Measurements from ENCODE around the gene AMMECR1.

GRCh38 chrX:110175146-110175545 lies 142.7 kb downstream of the AMMECR1 start:
- TF ChIP-seq, protein P1, sequence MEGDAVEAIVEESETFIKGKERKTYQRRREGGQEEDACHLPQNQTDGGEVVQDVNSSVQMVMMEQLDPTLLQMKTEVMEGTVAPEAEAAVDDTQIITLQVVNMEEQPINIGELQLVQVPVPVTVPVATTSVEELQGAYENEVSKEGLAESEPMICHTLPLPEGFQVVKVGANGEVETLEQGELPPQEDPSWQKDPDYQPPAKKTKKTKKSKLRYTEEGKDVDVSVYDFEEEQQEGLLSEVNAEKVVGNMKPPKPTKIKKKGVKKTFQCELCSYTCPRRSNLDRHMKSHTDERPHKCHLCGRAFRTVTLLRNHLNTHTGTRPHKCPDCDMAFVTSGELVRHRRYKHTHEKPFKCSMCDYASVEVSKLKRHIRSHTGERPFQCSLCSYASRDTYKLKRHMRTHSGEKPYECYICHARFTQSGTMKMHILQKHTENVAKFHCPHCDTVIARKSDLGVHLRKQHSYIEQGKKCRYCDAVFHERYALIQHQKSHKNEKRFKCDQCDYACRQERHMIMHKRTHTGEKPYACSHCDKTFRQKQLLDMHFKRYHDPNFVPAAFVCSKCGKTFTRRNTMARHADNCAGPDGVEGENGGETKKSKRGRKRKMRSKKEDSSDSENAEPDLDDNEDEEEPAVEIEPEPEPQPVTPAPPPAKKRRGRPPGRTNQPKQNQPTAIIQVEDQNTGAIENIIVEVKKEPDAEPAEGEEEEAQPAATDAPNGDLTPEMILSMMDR (conservative IDR thresholded peaks at IDR 0.05 in 1 of 2, IDR thresholded peaks at IDR 0.05 in 1 of 2; ENCODE audit: extremely low read depth in 1 of 2, insufficient read depth in 1 of 2, low read depth in 1 of 2, low read length in 2 of 2): no peak
- no peak for TF ChIP-seq EZH2 (IDR thresholded peaks at IDR 0.05; ENCODE audit: borderline replicate concordance, low read length)
